Natural killer cell (primary cell): ENCODE data around the gene PRKAG1. TPM values are rescaled to one million over a fixed set of nuclear protein-coding genes. Genes with fewer than 3 reads are reported as not detected.

ENCODE experiments used
- ATAC-seq, 3 donors: fragments of 150-1000 bp in 2 of 3; fragments of 200-7000 bp in 1 of 3; cut with Tn5 transposase; 1 replicate in 1 of 3; 2 replicates in 2 of 3; pipeline ENCODE4 v1.10.0; 2021; ENCODE audit warnings: mild to moderate bottlenecking in 2 of 3, moderate library complexity in 2 of 3
- DNase-seq, 2 donors: peaks; one replicate each; pipeline versions ENCODE4 v3.0.0 to v3.0.0-alpha.2; 2013 to 2021; ENCODE audit warnings: mixed read lengths in 1 of 2
- H3K27ac ChIP-seq: one replicate; pipeline ENCODE4 v1.5.1; 2013; ENCODE audit warnings: mild to moderate bottlenecking, low read length
- H3K27me3 ChIP-seq: one replicate; pipeline ENCODE4 v1.6.1; 2013; ENCODE audit warnings: low read length; ENCODE audit not compliant: control insufficient read depth, insufficient read depth
- H3K36me3 ChIP-seq: one replicate; pipeline ENCODE4 v1.6.1; 2013; ENCODE audit warnings: low read length; ENCODE audit not compliant: control insufficient read depth, insufficient read depth
- H3K4me1 ChIP-seq: one replicate; pipeline ENCODE4 v1.6.1; 2013; ENCODE audit warnings: low read length; ENCODE audit not compliant: control insufficient read depth, insufficient read depth
- H3K4me3 ChIP-seq: one replicate; pipeline ENCODE4 v1.5.1; 2013; ENCODE audit warnings: low read length
- H3K9me3 ChIP-seq: one replicate; pipeline ENCODE4 v1.6.1; 2013; ENCODE audit warnings: low read length; ENCODE audit not compliant: control insufficient read depth, insufficient read depth
- H3K27ac Mint-ChIP-seq, 2 donors: one replicate each; pipeline ENCODE4 v1.8.0; 2022; ENCODE audit warnings: mild to moderate bottlenecking in 2 of 2, mixed read lengths in 2 of 2, moderate library complexity in 1 of 2
- H3K27me3 Mint-ChIP-seq, 2 donors: one replicate each; pipeline ENCODE4 v1.8.0; 2022; ENCODE audit warnings: low read depth in 2 of 2, mixed read lengths in 2 of 2
- H3K36me3 Mint-ChIP-seq: one replicate; pipeline ENCODE4 v1.8.0; 2022; ENCODE audit warnings: mixed read lengths
- H3K4me1 Mint-ChIP-seq, 2 donors: one replicate each; pipeline ENCODE4 v1.8.0; 2022; ENCODE audit warnings: mixed read lengths in 2 of 2
- H3K4me3 Mint-ChIP-seq: one replicate; pipeline ENCODE4 v1.8.0; 2022; ENCODE audit warnings: mild to moderate bottlenecking, moderate library complexity, mixed read lengths
- H3K9me3 Mint-ChIP-seq, 2 donors: one replicate each; pipeline ENCODE4 v1.8.0; 2022; ENCODE audit warnings: mixed read lengths in 2 of 2
- WGBS: methylation state at CpG from one replicate; pipeline ENCODE4 v1.1.7; 2013; ENCODE audit warnings: missing lambda C conversion rate; ENCODE audit not compliant: insufficient coverage; 5-methylcytosine and 5-hydroxymethylcytosine counted together
- intact Hi-C: fragments of 100-400 bp; cut with micrococcal nuclease; formaldehyde crosslinking; loops from one replicate; pipeline ENCODE4 v1.14.2; 2022
- total RNA-seq, 4 donors: library from RNA; stranded (reverse); fragments of 120-200 nt in 1 of 4; gene quantifications; one replicate each; pipeline versions ENCODE4 v1.2.3 to v1.2.4, GENCODE V29; 2013 to 2022
- TF ChIP-seq, protein P1 (sequence below): fragments of 200-600 bp; IDR thresholded peaks from one replicate; pipeline ENCODE4 v1.8.0; 2022; ENCODE audit warnings: antibody characterized with exemption

PRKAG1 gene
- total RNA-seq, 3 donors from 2014 or later (not counting 1 experiment from before 2014, with no cell fraction given), result 76.4 to 100 (median 81.1) TPM

DNA sequence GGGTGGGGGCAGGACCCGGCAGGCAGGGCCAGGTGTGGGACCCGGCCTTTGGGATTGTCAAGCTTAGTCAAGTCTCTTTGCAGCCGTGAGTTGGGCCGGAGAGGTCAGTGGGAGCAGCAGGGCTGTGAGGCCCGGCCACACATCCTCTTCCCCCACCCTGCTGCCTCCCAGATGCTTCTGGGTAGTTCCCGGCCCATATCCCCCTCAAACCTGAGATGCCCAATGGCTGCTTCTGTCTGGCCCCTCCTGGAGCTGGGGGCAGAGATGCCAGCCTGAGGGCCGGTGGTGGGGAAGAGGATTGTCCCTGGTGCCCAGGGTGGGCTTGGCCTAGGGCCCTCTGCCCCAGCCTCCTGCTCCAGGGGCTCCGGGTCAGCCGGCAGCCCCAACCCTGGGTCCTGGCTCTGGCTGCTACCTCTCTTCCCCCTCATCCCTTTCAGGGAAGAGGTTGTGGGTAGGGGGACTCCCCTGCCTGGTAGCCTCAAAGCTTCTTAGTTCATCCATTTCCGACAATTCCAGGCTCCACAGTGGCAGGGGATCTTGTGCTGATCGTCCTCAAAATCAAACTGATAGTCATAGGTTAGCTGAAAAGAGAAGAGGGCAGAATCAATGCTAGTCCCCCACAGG, 2.8 kb upstream of the PRKAG1 start:
- ATAC-seq (no peak), DNase-seq (no peak)
- WGBS, result 95% methylated on average over 9 of the region's 11 CpGs
- H3K4me1 ChIP-seq, result peaks cover 24% of the 10 kb centered on the region
- Mint-ChIP-seq H3K4me1 (peaks cover 17 to 35% of the 10 kb centered on the region in 2 donors), H3K27ac (peak overlapping the region; percentile 79 to 98), H3K4me3 (no peak overlapping the region), H3K9me3 (no peaks in the 10 kb centered on the region), H3K36me3 (no peaks in the 10 kb centered on the region), H3K27me3 (no peaks in the 10 kb centered on the region)
- no peak overlapping the region for H3K4me3 ChIP-seq
- H3K27me3 ChIP-seq, result no peaks in the 10 kb centered on the region
- peaks cover 46% of the 10 kb centered on the region for H3K36me3 ChIP-seq
- no peaks in the 10 kb centered on the region for H3K9me3 ChIP-seq
- H3K27ac ChIP-seq, result no peak overlapping the region
- TF ChIP-seq, protein P1, sequence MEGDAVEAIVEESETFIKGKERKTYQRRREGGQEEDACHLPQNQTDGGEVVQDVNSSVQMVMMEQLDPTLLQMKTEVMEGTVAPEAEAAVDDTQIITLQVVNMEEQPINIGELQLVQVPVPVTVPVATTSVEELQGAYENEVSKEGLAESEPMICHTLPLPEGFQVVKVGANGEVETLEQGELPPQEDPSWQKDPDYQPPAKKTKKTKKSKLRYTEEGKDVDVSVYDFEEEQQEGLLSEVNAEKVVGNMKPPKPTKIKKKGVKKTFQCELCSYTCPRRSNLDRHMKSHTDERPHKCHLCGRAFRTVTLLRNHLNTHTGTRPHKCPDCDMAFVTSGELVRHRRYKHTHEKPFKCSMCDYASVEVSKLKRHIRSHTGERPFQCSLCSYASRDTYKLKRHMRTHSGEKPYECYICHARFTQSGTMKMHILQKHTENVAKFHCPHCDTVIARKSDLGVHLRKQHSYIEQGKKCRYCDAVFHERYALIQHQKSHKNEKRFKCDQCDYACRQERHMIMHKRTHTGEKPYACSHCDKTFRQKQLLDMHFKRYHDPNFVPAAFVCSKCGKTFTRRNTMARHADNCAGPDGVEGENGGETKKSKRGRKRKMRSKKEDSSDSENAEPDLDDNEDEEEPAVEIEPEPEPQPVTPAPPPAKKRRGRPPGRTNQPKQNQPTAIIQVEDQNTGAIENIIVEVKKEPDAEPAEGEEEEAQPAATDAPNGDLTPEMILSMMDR, result no peak
- intact Hi-C loops, result no loop called here

GRCh38 chr12:49020441-49020840, 1.9 kb upstream of the PRKAG1 start:
- no peak overlapping the region for H3K4me3 ChIP-seq
- Mint-ChIP-seq H3K4me3 (no peak overlapping the region), H3K36me3 (no peaks in the 10 kb centered on the region), H3K27ac (peak overlapping the region; percentile 79 to 98), H3K27me3 (no peaks in the 10 kb centered on the region), H3K4me1 (peaks cover 23 to 43% of the 10 kb centered on the region in 2 donors), H3K9me3 (no peaks in the 10 kb centered on the region)
- peaks cover 36% of the 10 kb centered on the region for H3K36me3 ChIP-seq
- H3K27ac ChIP-seq, result peak overlapping the region; percentile 9
- 100% methylated on average over 1 of the region's 6 CpGs for WGBS
- no peak for DNase-seq
- H3K9me3 ChIP-seq, result no peaks in the 10 kb centered on the region
- H3K27me3 ChIP-seq, result no peaks in the 10 kb centered on the region
- TF ChIP-seq, protein P1, result no peak
- no peak for ATAC-seq
- intact Hi-C loops, result no loop called here
- peaks cover 24% of the 10 kb centered on the region for H3K4me1 ChIP-seq

DNA sequence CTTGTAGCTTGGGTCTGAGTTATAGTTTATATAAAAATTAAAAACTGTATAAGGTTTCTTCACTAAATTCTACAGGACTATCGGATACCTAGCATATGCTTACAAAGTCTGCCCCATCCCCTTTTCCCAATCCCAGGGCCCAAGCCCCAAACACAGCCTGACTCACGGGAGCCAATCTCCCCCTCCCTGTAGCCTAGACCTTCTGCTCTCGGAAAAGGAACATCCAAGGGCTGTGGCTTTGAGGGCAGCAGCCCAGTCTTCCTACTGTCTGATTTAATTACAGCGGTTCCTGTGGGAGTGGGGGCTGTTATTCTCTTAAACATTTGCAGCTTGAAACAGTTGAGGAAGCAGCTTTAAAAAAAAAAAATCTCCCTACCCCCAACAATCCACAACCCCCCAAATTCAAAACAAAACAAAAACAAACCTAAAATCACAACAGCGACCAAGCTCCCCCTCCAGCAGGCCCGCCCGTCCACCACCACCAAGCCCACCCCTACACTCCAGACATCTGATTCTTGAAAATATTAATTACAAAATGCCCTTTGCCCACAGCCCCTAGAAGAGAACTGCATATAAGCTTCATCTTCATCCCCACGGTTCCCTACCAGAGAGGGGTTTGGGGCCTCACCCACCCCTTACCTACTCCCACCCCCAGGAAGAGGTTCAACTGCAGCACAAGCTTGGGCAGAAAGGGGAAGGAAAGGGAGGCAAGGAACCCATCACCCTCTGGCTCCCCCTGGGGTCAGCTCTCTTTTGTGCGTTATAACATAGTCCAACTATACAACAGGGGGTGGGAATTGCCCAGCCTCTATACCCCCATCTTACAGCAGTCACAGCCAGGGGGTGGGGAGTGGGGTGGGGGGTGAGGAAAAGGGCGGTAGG, 1.1 kb upstream of the PRKAG1 start:
- Histone ChIP-seq H3K27me3 (no peaks in the 10 kb centered on the region), H3K27ac (peak overlapping the region; percentile 92), H3K9me3 (no peaks in the 10 kb centered on the region), H3K4me1 (peaks cover 24% of the 10 kb centered on the region), H3K4me3 (no peak overlapping the region), H3K36me3 (peaks cover 28% of the 10 kb centered on the region)
- Mint-ChIP-seq H3K27ac (peak overlapping the region; percentile 97 to 98), H3K27me3 (no peaks in the 10 kb centered on the region), H3K4me1 (peaks cover 23 to 50% of the 10 kb centered on the region in 2 donors), H3K9me3 (no peaks in the 10 kb centered on the region), H3K4me3 (peak overlapping the region; percentile 92), H3K36me3 (no peaks in the 10 kb centered on the region)
- intact Hi-C loops, result loop anchor here (2.0 kb wide), 3 partner anchors 23 to 111 kb away; partner anchors contain the start of genes TUBA1B and WNT1
- no peak for ATAC-seq
- TF ChIP-seq, protein P1, result no peak
- WGBS, result 63% methylated on average over 6 of the region's 10 CpGs
- peak; percentile 43 to 75 for DNase-seq
